Duodenal mucosa (tissue), 2 donors: ENCODE results near the gene TIMD4.
"Not testable (repeated sequence)": the region's sequence is repeated elsewhere in the genome, so short reads cannot be mapped to it uniquely, and the experiment has no call there.

Experiments used
- H3K27ac ChIP-seq: one replicate; pipeline ENCODE4 v1.7.0; 2013; ENCODE audit warnings: low read depth, low read length
- H3K27me3 ChIP-seq, 2 donors: one replicate each; pipeline ENCODE4 v1.7.0; 2013; ENCODE audit warnings: low read length in 2 of 2, control low read depth in 1 of 2; ENCODE audit not compliant: insufficient read depth in 2 of 2, control insufficient read depth in 1 of 2
- H3K36me3 ChIP-seq, 2 donors: one replicate each; pipeline ENCODE4 v1.7.0; 2013; ENCODE audit warnings: low read length in 2 of 2, control low read depth in 1 of 2; ENCODE audit not compliant: insufficient read depth in 2 of 2, control insufficient read depth in 1 of 2
- H3K4me1 ChIP-seq, 2 donors: one replicate each; pipeline ENCODE4 v1.7.0; 2013; ENCODE audit warnings: low read length in 2 of 2, control low read depth in 1 of 2; ENCODE audit not compliant: insufficient read depth in 2 of 2, control insufficient read depth in 1 of 2
- H3K4me3 ChIP-seq, 2 donors: one replicate each; pipeline ENCODE4 v1.7.0; 2013; ENCODE audit warnings: low read length in 2 of 2, low read depth in 1 of 2
- H3K9ac ChIP-seq, 2 donors: one replicate each; pipeline ENCODE4 v1.7.0; 2013; ENCODE audit warnings: low read length in 2 of 2, low read depth in 1 of 2
- H3K9me3 ChIP-seq, 2 donors: one replicate each; pipeline ENCODE4 v1.7.0; 2013; ENCODE audit warnings: low read length in 2 of 2, control low read depth in 1 of 2; ENCODE audit not compliant: control insufficient read depth in 1 of 2

TIMD4 gene

DNA sequence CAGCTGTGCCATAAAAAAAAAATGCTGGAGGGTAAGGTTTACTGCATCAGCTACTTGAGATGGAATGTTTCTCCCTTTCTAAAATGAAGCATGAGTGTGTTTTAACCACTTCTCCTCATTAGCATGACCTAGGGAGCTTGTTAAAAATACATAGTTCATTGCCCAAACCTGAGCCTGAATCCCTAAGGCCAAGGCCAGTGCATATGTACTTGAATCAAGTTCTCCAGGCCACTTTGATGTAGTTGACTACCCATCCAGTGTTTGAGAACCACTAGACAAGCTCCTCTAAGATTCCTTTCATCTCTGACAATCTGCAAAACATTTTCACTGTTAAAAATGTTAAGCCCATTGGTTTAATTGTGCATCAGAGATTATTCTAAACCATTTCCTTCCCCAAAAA lies 6.7 kb downstream of the TIMD4 start:
- Histone ChIP-seq H3K27me3 (no peaks in the 10 kb centered on the region), H3K36me3 (no peaks in the 10 kb centered on the region), H3K9ac (no peak overlapping the region), H3K27ac (no peak overlapping the region), H3K9me3 (no peaks in the 10 kb centered on the region), H3K4me3 (no peak overlapping the region), H3K4me1 (no peaks in the 10 kb centered on the region)

DNA sequence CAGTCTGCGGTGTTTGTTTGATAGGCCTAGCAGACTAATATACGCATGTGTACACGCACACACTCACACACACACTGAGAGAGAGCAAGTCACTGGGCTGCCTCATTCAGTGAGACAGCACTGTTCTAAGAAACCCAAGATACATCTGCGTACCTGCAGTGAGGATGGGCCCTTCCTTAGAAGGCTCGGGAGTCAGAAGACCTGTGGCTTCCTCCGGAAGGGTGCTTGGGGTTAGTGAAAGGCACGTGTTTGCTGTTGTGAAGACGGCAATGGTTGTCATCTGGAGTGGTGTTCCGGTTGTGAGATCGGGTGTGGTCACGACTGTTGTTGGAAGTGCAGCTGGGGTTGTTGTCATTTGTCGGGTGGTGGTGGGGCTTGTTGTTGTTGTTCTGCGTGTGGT lies 11.7 kb downstream of the TIMD4 start:
- Histone ChIP-seq H3K27ac (no peak overlapping the region), H3K27me3 (no peaks in the 10 kb centered on the region), H3K9ac (no peak overlapping the region), H3K4me3 (no peak overlapping the region), H3K9me3 (no peaks in the 10 kb centered on the region), H3K4me1 (no peaks in the 10 kb centered on the region), H3K36me3 (no peaks in the 10 kb centered on the region)

DNA sequence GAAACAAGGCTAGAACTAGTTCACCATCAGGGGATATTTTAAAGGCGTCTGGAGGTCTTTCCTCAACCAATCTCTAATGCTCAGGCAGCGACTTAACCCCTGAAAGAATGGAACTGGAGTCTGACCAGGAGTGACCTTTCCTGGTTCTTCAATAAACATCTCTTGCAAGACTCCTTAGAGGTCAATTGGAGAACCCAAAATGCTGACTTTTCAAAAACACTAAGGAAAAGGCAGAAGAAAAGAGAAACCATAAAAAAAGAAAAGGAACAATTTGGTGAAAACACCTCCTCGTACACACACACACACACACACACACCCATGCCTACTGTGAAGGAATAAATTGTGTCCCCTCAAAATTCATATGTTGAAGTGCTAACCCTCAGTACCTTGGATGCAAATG lies 12.3 kb downstream of the TIMD4 start:
- no peaks in the 10 kb centered on the region for H3K36me3 ChIP-seq

DNA sequence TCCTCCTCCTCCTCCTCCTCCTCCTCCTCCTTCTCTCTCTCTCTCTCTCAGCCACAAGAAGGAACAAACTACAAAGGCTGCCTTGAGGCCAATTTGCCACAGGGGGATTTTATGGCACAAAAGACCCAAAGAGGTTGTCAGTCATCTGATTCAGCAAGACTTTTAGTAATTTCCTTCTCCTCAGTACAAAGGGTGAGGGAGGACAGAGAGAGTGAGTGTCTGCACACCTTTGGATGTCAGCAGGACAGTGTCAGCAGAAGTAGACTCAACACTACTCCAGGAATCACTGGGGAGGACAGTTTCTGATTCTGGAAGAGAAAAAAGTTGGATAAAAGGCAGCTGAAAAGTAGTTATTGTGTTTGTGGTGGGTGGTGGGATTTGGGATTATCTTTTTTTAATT lies 13.6 kb downstream of the TIMD4 start:
- no peak overlapping the region for H3K27ac ChIP-seq
- no peaks in the 10 kb centered on the region for H3K27me3 ChIP-seq
- no peak overlapping the region for H3K4me3 ChIP-seq
- H3K36me3 ChIP-seq, result no peaks in the 10 kb centered on the region
- H3K9ac ChIP-seq, result no peak overlapping the region
- H3K4me1 ChIP-seq, result no peaks in the 10 kb centered on the region
- H3K9me3 ChIP-seq, result no peaks in the 10 kb centered on the region

More for the DNA sequence above, 12.3 kb downstream of the TIMD4 start:
- Histone ChIP-seq H3K27me3 (no peaks in the 10 kb centered on the region), H3K9me3 (no peaks in the 10 kb centered on the region), H3K27ac (no peak overlapping the region), H3K9ac (no peak overlapping the region), H3K4me1 (no peaks in the 10 kb centered on the region), H3K4me3 (no peak overlapping the region)

DNA sequence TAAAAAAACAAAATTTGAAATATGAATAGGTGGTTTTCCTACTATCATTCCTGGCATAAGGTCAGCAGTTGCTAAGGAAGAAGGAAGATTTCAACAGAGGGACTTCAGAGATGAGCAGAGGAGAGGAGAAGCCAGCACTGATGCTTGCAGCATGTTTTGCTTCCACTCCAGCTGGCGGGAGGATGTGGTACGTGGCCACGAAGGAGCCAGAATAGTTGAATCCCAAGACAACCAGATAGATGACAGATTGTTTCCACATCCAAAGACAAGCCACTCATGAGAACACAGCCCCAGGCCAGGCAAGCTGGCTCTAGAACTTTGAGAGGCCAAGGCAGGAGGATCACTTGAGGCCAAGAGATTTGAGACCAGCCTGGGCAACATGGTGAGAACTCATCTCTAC lies 15.1 kb downstream of the TIMD4 start:
- H3K4me3 ChIP-seq, result no peak overlapping the region
- no peaks in the 10 kb centered on the region for H3K9me3 ChIP-seq
- H3K4me1 ChIP-seq, result no peaks in the 10 kb centered on the region
- no peaks in the 10 kb centered on the region for H3K36me3 ChIP-seq
- H3K27ac ChIP-seq, result no peak overlapping the region
- no peaks in the 10 kb centered on the region for H3K27me3 ChIP-seq
- no peak overlapping the region for H3K9ac ChIP-seq

DNA sequence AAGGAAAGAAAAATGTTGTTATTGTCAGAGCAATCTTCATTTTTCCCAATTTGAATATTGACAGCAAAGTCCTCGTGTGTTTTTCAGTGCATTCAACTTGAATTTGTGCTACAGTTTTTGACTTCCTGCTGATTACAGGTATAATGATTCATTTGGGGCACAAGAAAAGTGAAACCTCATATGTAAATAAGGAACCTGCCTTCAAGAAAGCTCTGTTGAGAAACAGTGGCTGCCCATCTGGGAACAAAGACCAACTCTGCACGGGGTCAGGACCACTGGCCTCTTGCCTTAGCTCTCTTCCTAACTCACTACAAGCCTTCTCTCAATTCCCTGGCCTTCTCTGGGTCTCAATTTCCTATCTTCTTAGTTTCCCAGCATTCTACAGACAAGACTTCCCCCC lies 21.0 kb downstream of the TIMD4 start:
- Histone ChIP-seq H3K36me3 (no peaks in the 10 kb centered on the region), H3K27me3 (no peaks in the 10 kb centered on the region), H3K27ac (no peak overlapping the region), H3K9me3 (no peaks in the 10 kb centered on the region), H3K9ac (no peak overlapping the region), H3K4me3 (no peak overlapping the region), H3K4me1 (peaks cover 0 to 2% of the 10 kb centered on the region in 2 donors)

DNA sequence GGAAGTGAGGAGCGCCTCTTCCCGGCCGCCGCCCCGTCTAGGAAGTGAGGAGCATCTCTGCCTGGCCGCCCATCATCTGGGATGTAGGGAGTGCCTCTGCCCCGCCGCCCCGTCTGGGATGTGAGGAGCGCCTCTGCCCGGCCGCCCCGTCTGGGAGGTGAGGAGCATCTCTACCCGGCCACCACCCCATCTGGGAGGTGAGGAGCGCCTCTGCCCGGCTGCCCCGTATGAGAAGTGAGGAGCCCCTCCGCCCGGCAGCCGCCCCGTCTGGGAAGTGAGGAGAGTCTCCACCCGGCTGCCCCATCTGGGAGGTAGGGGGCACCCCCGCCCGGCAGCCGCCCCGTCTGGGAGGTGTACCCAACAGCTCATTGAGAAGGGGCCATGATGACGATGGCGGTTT lies 22.6 kb downstream of the TIMD4 start:
- H3K36me3 ChIP-seq, H3K9me3 ChIP-seq, H3K4me1 ChIP-seq, H3K9ac ChIP-seq, H3K4me3 ChIP-seq, H3K27me3 ChIP-seq, H3K27ac ChIP-seq: not testable (repeated sequence)

DNA sequence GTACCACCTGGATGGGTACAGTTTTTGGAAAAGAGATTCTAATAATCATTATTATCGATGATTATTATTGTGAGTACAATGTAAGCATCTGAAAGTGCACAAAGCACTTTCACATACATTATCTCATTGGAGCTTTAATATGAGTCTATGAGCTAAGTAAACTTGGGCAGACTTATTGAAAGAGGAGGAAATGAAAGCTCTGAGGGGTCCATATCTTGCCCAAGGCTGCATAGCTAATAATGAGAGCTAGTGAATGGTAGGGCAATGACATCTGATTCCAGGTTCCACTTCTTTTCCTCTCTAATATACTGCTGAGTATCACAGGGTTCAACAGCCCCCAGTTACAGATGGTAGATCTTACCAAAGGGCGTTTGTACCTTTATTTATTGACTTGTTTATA lies 26.1 kb downstream of the TIMD4 start:
- Histone ChIP-seq H3K36me3 (no peaks in the 10 kb centered on the region), H3K9me3 (no peaks in the 10 kb centered on the region), H3K4me3 (no peak overlapping the region), H3K9ac (no peak overlapping the region), H3K27me3 (no peaks in the 10 kb centered on the region), H3K4me1 (no peaks in the 10 kb centered on the region), H3K27ac (no peak overlapping the region)

DNA sequence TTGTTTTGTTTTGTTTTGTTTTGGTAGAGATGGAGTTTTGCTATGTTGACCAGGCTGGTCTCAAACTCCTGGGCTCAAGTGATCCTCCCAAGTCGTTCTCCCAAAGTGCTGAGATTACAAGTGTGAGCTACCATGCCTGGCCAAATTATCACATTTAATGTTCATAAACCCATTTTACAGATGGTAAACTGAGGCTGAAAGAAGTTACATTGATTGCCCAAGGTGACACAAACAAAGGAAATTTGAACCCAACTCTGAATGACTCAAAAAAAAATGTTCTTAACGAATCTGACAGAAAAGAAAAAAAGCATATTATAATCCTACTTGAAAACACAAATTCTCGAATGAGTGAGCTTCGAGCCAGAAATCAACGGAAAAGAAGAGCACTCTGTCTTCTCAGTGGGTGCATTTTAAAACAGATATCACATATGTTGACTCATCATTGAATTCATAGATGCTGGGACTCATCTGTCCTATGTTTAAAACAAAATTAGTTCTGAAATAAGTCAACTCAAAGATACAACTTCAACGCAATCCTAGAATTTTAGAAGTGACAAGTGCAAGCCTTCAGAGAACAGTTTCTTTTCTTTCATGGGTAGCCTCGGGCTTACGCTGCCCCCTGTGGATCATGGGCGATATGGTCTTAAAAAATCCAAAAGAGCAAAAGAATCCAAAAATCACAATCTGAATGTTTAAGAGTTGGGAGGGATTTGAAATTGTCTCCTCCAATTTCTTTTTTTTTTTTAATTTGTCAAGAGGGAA lies 28.4 kb downstream of the TIMD4 start:
- Histone ChIP-seq H3K36me3 (no peaks in the 10 kb centered on the region), H3K4me1 (no peaks in the 10 kb centered on the region), H3K9ac (no peak overlapping the region), H3K27me3 (no peaks in the 10 kb centered on the region), H3K4me3 (no peak overlapping the region), H3K27ac (no peak overlapping the region), H3K9me3 (no peaks in the 10 kb centered on the region)

DNA sequence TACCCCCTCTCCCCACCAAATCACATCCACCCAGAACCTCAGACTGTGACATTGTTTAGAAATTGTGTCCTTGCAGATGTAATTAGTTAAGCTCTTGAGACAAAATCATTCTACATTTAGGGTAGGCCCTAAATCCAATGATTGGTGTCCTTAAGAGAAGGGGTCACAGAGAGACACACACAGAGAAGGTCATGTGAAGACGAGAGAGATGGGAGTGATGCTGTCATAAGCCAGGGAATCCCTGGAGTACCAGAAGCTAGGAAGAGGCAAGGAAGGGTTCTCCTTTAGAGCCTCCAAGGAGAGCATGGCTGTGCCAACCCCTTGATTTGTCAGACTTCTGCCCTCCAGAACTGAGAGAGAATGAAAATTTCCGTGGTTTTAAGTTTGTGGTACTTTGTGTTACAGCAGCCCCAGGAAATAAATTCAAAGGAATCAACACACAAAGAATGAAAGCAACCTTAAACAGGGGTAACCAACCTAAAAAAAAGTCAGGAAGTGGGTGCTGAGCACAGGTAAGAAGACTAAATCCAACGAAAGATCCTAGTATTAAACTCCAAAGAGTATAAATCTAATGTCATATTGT lies 33.6 kb downstream of the TIMD4 start:
- H3K36me3 ChIP-seq, result no peaks in the 10 kb centered on the region
- no peaks in the 10 kb centered on the region for H3K9me3 ChIP-seq
- no peaks in the 10 kb centered on the region for H3K27me3 ChIP-seq
- no peak overlapping the region for H3K4me3 ChIP-seq
- no peaks in the 10 kb centered on the region for H3K4me1 ChIP-seq
- no peak overlapping the region for H3K27ac ChIP-seq
- H3K9ac ChIP-seq, result no peak overlapping the region
